Superior temporal gyrus (tissue), 1 donor: ENCODE data around the gene RPS6KA2.

Experiments used
- DNase-seq: peaks from one replicate; pipeline ENCODE4 v3.0.0-alpha.2; 2016; ENCODE audit errors: extremely low spot score

RPS6KA2 gene

GRCh38 chr6:166573511-166574216 is 53.4 kb downstream of the RPS6KA2 start:
- DNase-seq = no peak

DNA sequence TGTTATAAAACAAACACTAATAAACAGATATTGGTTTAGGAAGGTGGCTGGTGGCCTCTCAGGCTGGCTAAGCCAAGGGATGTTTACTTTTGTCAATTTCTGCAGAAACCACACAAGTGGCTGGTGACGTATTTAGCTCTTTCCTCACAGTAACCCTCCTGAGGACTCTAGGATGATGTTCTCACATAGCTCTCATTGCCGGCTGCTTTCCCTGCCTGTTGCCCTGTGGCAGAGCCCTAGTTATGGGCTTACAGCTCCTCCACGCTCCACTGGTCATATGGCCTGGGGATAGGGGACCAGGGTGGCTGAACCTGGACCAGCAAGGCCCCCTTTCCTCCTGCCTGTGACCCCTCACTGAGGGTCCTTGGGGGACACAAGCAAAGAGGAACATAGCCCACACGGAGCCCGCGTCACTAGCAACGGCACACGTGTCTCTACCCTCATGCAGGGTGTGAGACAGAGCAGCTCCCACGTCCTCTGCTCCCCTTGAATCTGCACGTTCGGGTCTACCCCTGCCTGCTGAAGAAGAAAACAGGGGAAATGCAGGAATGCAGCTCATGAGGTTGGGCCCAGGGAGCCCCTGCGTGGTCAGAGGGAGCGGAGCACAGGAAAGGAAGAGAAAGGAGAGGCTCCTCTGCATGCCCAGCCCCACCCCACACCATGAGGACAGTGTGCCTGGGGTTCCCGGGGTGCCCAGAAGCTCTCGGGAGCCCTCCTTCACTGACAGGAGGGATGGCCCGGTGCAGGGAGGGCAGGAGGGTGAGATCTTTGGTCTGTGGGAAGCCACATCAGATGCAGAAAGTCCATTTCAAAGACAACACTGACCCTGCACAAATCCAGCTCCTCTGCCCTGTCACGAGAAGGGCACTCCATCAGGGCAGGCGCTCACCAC is 54.4 kb downstream of the RPS6KA2 start:
- DNase-seq = no peak

DNA sequence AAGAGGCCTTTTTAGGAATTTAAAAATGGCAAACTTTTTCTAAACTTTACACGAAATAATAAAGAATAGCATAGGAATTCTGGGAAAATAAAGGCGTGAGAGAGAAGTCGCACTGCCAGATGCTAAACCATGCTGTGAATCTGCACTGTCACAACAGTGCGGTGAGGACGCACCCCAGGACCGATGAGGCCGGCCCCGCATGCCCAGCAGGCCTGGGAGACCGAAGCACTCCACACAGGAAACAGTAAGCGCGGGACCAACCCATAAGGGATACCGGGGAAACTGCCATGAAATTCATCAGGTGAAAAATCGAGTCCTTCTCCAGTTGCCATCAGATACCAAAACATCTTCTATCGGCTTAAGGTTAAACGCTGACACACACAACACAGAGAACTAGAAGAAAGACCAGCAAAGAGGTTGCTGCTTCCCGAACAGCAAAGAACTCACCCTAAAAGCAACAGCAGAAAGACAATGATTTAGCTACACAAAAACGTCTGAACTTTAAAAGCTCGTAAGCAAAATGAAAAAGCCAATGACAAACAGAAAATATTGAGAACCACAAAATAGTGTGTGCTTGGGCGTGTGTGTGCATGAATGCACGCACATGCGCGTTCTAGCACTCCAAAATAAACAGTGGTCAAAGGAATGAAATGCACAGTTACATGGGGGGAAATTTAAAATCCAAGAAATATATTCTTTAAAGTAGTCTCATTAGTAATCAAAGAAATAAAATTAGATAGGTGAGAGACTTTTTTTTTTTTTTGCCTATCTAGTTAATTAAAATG is 55.9 kb downstream of the RPS6KA2 start:
- DNase-seq = no peak

DNA sequence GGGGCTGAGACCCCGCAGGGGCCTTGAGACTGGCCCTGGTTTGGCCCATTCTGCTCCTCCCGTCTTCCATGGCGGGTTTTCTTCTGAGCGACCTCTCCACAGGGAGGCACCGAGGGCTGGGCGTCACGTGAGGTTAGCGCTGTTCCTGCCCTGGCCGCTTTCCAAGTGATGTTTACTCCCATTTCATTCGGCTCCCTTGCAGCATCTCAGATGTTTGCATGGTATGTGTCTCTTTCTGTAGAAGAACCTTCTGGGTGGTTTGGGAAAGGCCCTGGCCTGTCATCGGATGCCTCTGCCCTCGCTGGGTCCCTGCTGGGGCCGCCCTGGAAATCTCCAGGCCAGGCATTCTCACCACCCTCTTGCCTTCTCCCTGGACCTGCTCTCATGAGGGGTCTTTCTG is 57.8 kb downstream of the RPS6KA2 start:
- no peak for DNase-seq

DNA sequence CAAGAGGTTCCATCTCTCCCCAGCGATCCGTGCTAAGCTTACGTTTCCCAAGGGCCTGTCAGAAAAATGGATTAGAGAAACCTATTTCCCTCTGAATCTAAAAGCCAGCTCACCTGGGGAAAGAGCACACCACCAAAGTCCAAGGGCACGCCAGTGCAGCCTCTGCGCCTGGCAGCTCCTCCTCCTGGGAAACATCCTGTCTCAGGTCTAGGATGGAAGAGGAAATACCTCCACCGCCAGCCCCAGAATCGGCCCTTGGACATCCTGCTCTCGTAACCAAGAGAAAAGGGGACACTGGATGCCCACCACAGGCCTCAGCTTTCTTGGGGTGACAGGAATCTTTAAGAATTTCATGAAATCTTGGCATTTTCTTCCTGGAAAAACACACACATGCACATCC is 59.2 kb downstream of the RPS6KA2 start:
- DNase-seq = no peak

GRCh38 chr6:166567107-166567506 is 59.9 kb downstream of the RPS6KA2 start:
- DNase-seq = no peak

DNA sequence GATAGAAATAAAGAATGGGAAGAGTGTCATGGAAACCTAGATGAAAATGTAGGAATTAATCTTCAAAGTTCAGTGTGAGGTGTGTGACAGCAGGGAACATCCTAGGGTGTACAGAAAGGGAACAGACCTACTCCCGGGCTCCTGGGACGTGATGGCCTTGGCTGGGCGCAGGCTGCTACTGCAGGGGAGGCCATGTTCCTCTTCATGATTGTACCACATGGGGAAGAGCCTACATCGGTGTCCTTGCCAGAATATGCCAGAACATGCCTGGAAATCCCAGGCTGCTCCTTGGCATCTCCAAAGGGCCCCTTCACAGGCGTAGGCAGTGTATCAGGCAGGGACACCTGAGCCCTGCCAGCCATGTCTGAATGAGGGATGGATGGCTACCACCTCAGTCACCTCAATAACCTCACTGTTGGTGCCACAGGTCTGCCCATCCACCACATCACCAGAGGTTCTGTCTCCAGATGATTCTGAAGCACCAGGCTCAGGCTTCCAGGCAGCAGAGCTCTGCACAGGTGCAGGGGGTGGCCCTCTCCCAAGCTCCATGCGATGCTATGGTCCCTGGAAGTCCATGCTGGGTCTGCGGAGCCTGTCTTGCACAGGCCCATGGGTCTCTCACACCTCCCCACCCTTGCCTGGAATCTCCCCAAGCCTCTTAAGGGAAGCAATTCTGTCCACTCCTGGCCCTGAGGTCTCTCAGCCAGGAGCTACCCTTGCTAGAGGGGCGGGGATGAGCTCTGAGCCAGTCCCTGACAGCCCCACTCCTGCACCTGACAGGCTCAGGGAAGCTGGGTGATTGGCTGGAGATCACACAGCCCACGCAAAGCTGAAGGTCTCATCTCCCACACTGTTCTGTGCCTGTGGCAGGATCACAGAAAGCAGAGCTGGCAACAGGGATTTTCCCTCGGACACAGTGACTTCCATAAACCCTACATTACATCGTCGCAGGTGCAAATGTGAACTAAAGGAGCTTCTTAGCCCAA is 60.7 kb downstream of the RPS6KA2 start:
- no peak for DNase-seq

DNA sequence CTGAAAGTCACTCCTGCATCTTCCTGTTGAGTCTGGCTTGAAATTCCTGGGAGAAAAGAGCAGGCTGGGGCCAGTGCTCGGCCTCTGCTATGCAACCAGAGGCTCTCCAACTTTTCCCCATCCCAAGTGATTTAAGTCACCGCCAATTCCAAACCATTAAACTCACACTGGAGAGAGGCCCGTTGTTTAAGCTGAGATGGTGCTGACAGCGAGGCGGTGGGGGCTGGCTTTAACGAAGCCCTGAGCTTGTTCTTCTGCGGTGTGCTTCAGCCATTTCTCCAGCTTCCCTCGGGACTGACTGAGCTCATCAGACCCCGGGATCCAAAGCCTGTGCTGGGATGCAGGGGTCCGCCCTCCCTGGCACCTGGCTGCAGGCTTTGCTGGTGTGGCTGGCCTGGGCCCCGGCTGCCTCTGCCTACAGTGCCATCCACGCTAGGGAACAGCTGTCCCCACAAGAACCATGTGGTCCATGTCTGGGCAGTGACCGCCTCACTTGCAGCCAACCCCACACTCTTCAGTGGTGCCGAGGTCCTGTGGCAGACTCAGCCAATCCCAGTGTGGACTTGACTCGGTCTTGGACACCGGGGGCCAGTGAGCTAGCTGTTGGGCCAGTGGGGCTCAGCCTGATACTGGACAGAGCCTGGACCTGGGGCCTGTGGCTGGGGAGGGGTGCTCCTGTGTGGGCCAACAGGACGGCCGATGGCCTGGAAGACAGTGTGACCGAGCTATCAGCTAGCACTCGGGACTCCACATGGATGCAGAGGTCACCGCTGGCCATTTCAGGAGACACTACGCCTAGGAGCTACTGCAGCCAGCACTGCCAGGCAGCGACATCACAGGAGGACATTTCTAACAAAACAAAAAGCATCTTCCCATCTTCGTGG is 61.7 kb downstream of the RPS6KA2 start:
- DNase-seq = no peak

GRCh38 chr6:166563805-166564204 is 63.2 kb downstream of the RPS6KA2 start:
- DNase-seq = no peak

DNA sequence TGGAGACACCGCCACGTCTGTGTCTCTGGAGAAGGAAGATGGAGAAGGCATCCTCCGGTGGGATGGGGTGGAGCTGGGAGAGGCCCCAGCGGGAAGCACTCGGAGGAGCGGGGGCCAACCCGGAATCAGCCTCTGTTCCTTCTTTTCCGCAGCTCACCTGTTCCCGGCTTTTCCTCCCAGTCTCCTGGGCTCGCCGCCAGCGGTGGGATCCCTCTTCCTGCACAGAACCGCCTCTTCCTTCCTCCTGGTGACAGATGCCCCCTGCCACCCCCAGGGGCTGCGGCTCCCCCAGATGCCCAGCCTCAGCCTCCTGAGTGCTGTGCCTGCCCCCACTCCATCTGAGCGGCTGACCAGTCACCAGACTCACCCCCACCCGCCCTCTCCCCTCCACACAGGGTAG is 63.9 kb downstream of the RPS6KA2 start:
- DNase-seq = no peak

GRCh38 chr6:166562726-166563125 is 64.3 kb downstream of the RPS6KA2 start:
- no peak for DNase-seq

- DNase-seq = no peak
Measured at GRCh38 chr6:166561771-166562359, 65.2 kb downstream of the RPS6KA2 start.

GRCh38 chr6:166560222-166560621 is 66.8 kb downstream of the RPS6KA2 start:
- no peak for DNase-seq

GRCh38 chr6:166559662-166560061 is 67.4 kb downstream of the RPS6KA2 start:
- no peak for DNase-seq

DNA sequence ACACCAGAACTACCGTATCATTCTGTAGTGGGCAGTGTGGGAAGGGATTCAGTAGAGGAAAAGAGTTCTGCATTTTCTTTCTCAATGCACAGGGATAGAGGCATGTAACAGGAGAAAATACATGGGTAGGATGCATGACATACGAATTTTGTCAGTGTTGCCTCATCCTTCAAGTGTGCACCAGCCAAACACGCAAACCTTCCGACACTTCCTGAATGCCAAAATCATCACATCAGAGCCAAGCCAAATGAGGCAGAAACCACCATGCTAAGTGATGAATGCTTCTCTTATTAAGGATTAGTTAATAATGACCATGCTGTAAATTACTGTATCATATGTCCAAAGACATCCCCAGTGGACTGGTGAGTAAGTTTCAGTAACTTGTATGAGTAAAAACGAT is 67.8 kb downstream of the RPS6KA2 start:
- no peak for DNase-seq

DNA sequence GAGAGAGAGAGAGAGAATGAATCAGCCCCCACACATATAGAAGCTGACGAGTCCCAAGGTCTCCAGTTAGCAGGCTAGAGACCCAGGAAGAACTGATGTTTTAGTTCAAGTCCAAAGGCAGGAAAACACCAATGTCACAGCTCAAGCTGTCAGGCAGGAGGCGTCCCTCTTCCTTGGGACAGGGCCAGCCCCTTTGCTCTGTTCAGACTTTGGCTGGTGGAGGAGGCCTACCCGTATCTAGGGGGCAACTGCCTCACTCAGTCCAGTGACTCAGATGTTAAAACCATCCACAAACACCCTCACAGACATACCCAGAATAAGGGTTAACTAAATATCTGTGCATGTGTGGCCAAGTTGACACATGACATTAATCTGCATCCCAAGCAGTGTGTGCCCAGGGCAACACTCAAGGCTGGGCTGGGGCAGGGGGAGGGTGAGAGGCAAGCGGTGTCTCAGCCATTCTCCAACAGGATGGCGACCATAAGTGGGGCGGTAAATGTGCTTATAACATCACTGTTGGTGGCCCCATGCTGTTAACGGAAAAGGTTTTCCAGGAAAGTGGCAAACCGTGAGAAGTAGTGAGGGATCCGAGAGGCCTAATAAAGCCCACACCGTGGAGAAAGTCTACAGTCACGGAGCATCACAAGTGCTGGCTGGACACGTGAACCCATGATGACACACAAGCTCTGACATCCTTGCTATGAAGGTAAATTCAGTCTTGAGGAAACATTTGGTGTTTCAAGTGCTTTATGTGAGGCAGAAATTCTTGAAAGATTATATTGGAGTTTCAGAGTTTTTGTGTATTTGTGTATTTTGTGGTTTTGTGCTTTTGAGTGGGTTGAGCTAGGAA is 68.7 kb downstream of the RPS6KA2 start:
- DNase-seq = no peak

DNA sequence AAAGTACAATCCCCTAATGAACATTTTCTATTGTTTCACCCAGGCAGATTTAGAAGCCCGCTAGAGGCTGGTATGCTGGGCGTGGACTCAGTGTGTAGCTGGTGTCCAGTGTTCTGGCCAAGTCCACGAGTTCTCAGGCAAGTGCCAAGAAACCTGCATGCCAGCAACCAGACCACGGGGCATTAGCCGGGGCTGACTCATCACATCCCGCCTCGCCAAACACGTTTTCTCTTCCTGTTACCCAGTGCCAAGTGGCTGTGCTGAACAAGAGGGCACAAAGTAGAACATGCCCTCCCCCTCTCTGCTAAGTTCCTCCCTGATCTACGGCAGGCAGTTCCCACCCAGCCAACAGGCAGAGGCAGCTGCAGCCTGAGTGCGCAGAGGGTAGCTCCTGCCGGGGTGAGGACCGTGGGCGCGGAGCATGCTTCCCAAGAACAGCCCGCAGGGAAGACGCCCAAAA is 70.2 kb downstream of the RPS6KA2 start:
- peak; percentile 93 for DNase-seq

GRCh38 chr6:166556336-166556735 is 70.7 kb downstream of the RPS6KA2 start:
- DNase-seq = no peak

DNA sequence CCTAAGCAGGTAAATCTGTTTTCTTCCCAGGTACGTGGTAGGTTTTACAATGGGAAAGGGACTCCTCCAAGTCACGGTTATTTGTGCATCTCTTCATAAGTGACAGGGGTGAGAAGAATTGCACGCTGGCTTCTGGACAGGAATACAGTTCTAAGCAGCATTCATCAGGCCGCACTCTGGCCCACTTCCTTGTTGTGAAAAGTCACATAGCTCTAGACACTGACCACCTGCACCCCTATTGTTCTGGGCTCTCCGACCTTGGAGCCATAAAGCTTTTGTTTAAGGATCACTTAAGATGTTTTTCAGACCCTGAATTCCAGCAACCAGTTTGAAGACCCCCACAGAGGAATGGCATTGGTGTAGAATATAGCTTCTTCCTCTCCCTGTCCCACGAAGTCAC is 72.0 kb downstream of the RPS6KA2 start:
- DNase-seq = no peak
